Endothelial cell (in vitro differentiated cells): ENCODE data around the gene APBB1. TPM values are rescaled to one million over a fixed set of nuclear protein-coding genes. Genes with fewer than 3 reads are reported as not detected.

Source experiments
- DNase-seq: peaks from one replicate; pipeline ENCODE4 v3.0.0; 2021; ENCODE audit warnings: low spot score
- H3K27ac Mint-ChIP-seq: one replicate; pipeline ENCODE4 v1.8.0; 2021; ENCODE audit warnings: mixed read lengths, inconsistent platforms; ENCODE audit not compliant: unreplicated experiment
- H3K27me3 Mint-ChIP-seq: one replicate; pipeline ENCODE4 v1.8.0; 2021; ENCODE audit warnings: mild to moderate bottlenecking, moderate library complexity, mixed read lengths, inconsistent platforms; ENCODE audit not compliant: unreplicated experiment
- H3K36me3 Mint-ChIP-seq: one replicate; pipeline ENCODE4 v1.8.0; 2021; ENCODE audit warnings: mild to moderate bottlenecking, low read depth, mixed read lengths, inconsistent platforms; ENCODE audit not compliant: unreplicated experiment
- H3K4me1 Mint-ChIP-seq: one replicate; pipeline ENCODE4 v1.8.0; 2021; ENCODE audit warnings: mild to moderate bottlenecking, mixed read lengths, inconsistent platforms; ENCODE audit not compliant: unreplicated experiment
- H3K4me3 Mint-ChIP-seq: one replicate; pipeline ENCODE4 v1.8.0; 2021; ENCODE audit warnings: mild to moderate bottlenecking, mixed read lengths, inconsistent platforms; ENCODE audit not compliant: unreplicated experiment
- H3K9me3 Mint-ChIP-seq: one replicate; pipeline ENCODE4 v1.8.0; 2021; ENCODE audit warnings: mixed read lengths, inconsistent platforms; ENCODE audit not compliant: unreplicated experiment
- CTCF ChIP-seq: fragments of 200-600 bp; sonication (generic); IDR thresholded peaks from one replicate; pipeline ENCODE4 v1.5.0; 2021; ENCODE audit warnings: antibody characterized with exemption; ENCODE audit not compliant: unreplicated experiment
- total RNA-seq: library from RNA; stranded (reverse); fragmentation: NEBNext Ultra II Directional; extraction: Animal tissue kit (Norgen Biotek cat#: 25700); gene quantifications from one replicate; pipeline ENCODE4 v1.2.1, GENCODE V29; 2021; ENCODE audit not compliant: unreplicated experiment

Gene APBB1
- total RNA-seq, 1 donor from 2014 or later = 43.6 TPM

GRCh38 chr11:6437423-6437822 is 18.5 kb upstream of the APBB1 start:
- no peak for TF ChIP-seq CTCF
- Mint-ChIP-seq H3K4me3 (no peak overlapping the region), H3K27me3 (no peaks in the 10 kb centered on the region), H3K4me1 (no peaks in the 10 kb centered on the region), H3K27ac (no peak overlapping the region), H3K9me3 (no peaks in the 10 kb centered on the region), H3K36me3 (no peaks in the 10 kb centered on the region)
- no peak for DNase-seq

- DNase-seq = no peak
- no peak for TF ChIP-seq CTCF
- Mint-ChIP-seq H3K27ac (no peak overlapping the region), H3K4me1 (no peaks in the 10 kb centered on the region), H3K36me3 (no peaks in the 10 kb centered on the region), H3K4me3 (no peak overlapping the region), H3K9me3 (no peaks in the 10 kb centered on the region), H3K27me3 (no peaks in the 10 kb centered on the region)
Observed at GRCh38 chr11:6433998-6434660, 15.2 kb upstream of the APBB1 start.

- no peaks in the 10 kb centered on the region for H3K36me3 Mint-ChIP-seq
- H3K4me1 Mint-ChIP-seq = no peaks in the 10 kb centered on the region
- DNase-seq = no peak
- H3K27ac Mint-ChIP-seq = no peak overlapping the region
- H3K27me3 Mint-ChIP-seq = no peaks in the 10 kb centered on the region
- H3K4me3 Mint-ChIP-seq = no peak overlapping the region
- H3K9me3 Mint-ChIP-seq = no peaks in the 10 kb centered on the region
- no peak for TF ChIP-seq CTCF
Observed at GRCh38 chr11:6431861-6432260, 13.0 kb upstream of the APBB1 start.

GRCh38 chr11:6427516-6427915 is 8.6 kb upstream of the APBB1 start:
- Mint-ChIP-seq H3K4me3 (no peak overlapping the region), H3K27me3 (peaks cover 4% of the 10 kb centered on the region), H3K9me3 (no peaks in the 10 kb centered on the region), H3K27ac (no peak overlapping the region), H3K36me3 (no peaks in the 10 kb centered on the region), H3K4me1 (no peaks in the 10 kb centered on the region)
- no peak for DNase-seq
- TF ChIP-seq CTCF = no peak

- no peak for DNase-seq
- H3K4me1 Mint-ChIP-seq = peaks cover 3% of the 10 kb centered on the region
- no peaks in the 10 kb centered on the region for H3K36me3 Mint-ChIP-seq
- TF ChIP-seq CTCF = no peak
- peaks cover 5% of the 10 kb centered on the region for H3K27me3 Mint-ChIP-seq
- no peaks in the 10 kb centered on the region for H3K9me3 Mint-ChIP-seq
- H3K4me3 Mint-ChIP-seq = no peak overlapping the region
- H3K27ac Mint-ChIP-seq = no peak overlapping the region
Observed at GRCh38 chr11:6420677-6421076, 1.8 kb upstream of the APBB1 start.
